Keratinocyte (primary cell): ENCODE measurements around the gene C1orf74. TPM values are rescaled to one million over a fixed set of nuclear protein-coding genes. Genes with fewer than 3 reads are reported as not detected.

Experiments
- DNase-seq: peaks from one replicate; pipeline ENCODE4 v3.0.0-alpha.2; 2011; ENCODE audit warnings: low read depth, missing footprints, low spot score
- FAIRE-seq: peaks from 2 replicates; lab custom pipeline; 2011; peaks lifted over from hg19 to GRCh38; lab: Jason Lieb, UNC
- H2AFZ ChIP-seq: 2 replicates; pipeline ENCODE4 v1.6.0; 2012; ENCODE audit warnings: low read length, control low read depth, inconsistent platforms; ENCODE audit not compliant: control insufficient read depth
- H3K27ac ChIP-seq: 2 replicates; pipeline ENCODE4 v1.5.1; 2011; ENCODE audit warnings: low read length; ENCODE audit not compliant: control insufficient read depth, insufficient read depth
- H3K27me3 ChIP-seq: 3 replicates; pipeline ENCODE4 v1.6.0; 2011; ENCODE audit warnings: low read length; ENCODE audit not compliant: control insufficient read depth, insufficient read depth; ENCODE audit errors: extremely low read depth
- H3K36me3 ChIP-seq, 2 experiments: 2 replicates in 1 of 2; 3 replicates in 1 of 2; pipeline ENCODE4 v1.5.1; 2011; ENCODE audit warnings: low read length in 2 of 2, mild to moderate bottlenecking in 1 of 2; ENCODE audit not compliant: control insufficient read depth in 2 of 2, insufficient read depth in 2 of 2; ENCODE audit errors: extremely low read depth in 1 of 2
- H3K4me1 ChIP-seq: 3 replicates; pipeline ENCODE4 v1.5.1; 2011; ENCODE audit warnings: low read length; ENCODE audit not compliant: control insufficient read depth, insufficient read depth; ENCODE audit errors: extremely low read depth
- H3K4me2 ChIP-seq: 3 replicates; pipeline ENCODE4 v1.6.0; 2011; ENCODE audit warnings: low read depth, low read length; ENCODE audit not compliant: control insufficient read depth, insufficient read depth; ENCODE audit errors: extremely low read depth
- H3K4me3 ChIP-seq, 3 experiments: fragments of 200-600 bp in 1 of 3; sonication (generic) in 1 of 3; 2 replicates in 2 of 3; 3 replicates in 1 of 3; pipeline ENCODE4 v1.5.1; 2011 to 2016; ENCODE audit warnings: low read length in 3 of 3, mild to moderate bottlenecking in 3 of 3, control low read depth in 2 of 3, inconsistent platforms in 1 of 3, low read depth in 1 of 3, mixed read lengths in 1 of 3, mixed run types in 1 of 3, moderate library complexity in 1 of 3; ENCODE audit not compliant: control insufficient read depth in 2 of 3, insufficient read depth in 2 of 3; ENCODE audit errors: extremely low read depth in 1 of 3
- H3K79me2 ChIP-seq: 2 replicates; pipeline ENCODE4 v1.6.0; 2012; ENCODE audit warnings: low read length; ENCODE audit not compliant: control insufficient read depth, insufficient read depth
- H3K9ac ChIP-seq: 3 replicates; pipeline ENCODE4 v1.6.0; 2011; ENCODE audit warnings: low read length; ENCODE audit not compliant: control insufficient read depth, insufficient read depth; ENCODE audit errors: extremely low read depth
- H3K9me1 ChIP-seq: 3 replicates; pipeline ENCODE4 v1.6.0; 2011; ENCODE audit warnings: low read length; ENCODE audit not compliant: control insufficient read depth, insufficient read depth; ENCODE audit errors: extremely low read depth
- H3K9me3 ChIP-seq: 2 replicates; pipeline ENCODE4 v1.5.1; 2012; ENCODE audit warnings: low read depth, low read length; ENCODE audit not compliant: control insufficient read depth
- H4K20me1 ChIP-seq: 3 replicates; pipeline ENCODE4 v1.6.0; 2011; ENCODE audit warnings: low read length; ENCODE audit not compliant: control insufficient read depth, insufficient read depth; ENCODE audit errors: extremely low read depth
- CTCF ChIP-seq, 3 experiments: IDR thresholded peaks in 1 of 3; conservative IDR thresholded peaks in 1 of 3; optimal IDR thresholded peaks in 1 of 3; 2 replicates in 2 of 3; 3 replicates in 1 of 3; pipeline versions ENCODE3 to v1.5.1; 2011; ENCODE audit warnings: low read length in 3 of 3, mild to moderate bottlenecking in 3 of 3, moderate library complexity in 2 of 3, control low read depth in 1 of 3, inconsistent platforms in 1 of 3; ENCODE audit not compliant: insufficient read depth in 2 of 3; ENCODE audit errors: extremely low read depth in 1 of 3
- EZH2 ChIP-seq: IDR thresholded peaks from one replicate; pipeline ENCODE4 v1.6.1; 2012; ENCODE audit warnings: inconsistent platforms, mild to moderate bottlenecking, low read length, moderate library complexity
- dilution Hi-C: fragments of 300-500 bp; cut with MboI; formaldehyde crosslinking; loops from one replicate; pipeline ENCODE4 v1.7.0; 2020; ENCODE audit warnings: low sequenced_read_pairs; ENCODE audit not compliant: extremely low pct_ligation_motif_present
- polyA plus RNA-seq, 5 experiments: library from polyadenylated mRNA; depleted of rRNA in 3 of 5; stranded (reverse) in 3 of 5; stranded (forward) in 1 of 5; unstranded in 1 of 5; fragments of >200 nt; gene quantifications; 1 replicate in 1 of 5; 2 replicates in 3 of 5; 3 replicates in 1 of 5; pipeline versions ENCODE4 v1.2.1 to v1.2.3, GENCODE V29; 2011 to 2012; ENCODE audit warnings: missing spikeins in 2 of 5, low read depth in 1 of 5, low replicate concordance in 1 of 5

The C1orf74 gene
- polyA plus RNA-seq, 1 donor (not counting 4 experiments of a cell fraction or from before 2014, with no cell fraction given), result 58.1 TPM

- FAIRE-seq (no peak), DNase-seq (no peak)
- Histone ChIP-seq H2AFZ (no peak overlapping the region), H4K20me1 (peaks cover 24% of the 10 kb centered on the region), H3K27ac (peak overlapping the region; percentile 9), H3K9me1 (no peaks in the 10 kb centered on the region), H3K36me3 (peaks cover 45 to 60% of the 10 kb centered on the region in 2 experiments), H3K79me2 (peaks cover 32% of the 10 kb centered on the region), H3K4me1 (peaks cover 26% of the 10 kb centered on the region), H3K4me2 (no peak overlapping the region), H3K9ac (no peak overlapping the region), H3K9me3 (no peaks in the 10 kb centered on the region), H3K4me3 (no peak overlapping the region), H3K27me3 (no peaks in the 10 kb centered on the region)
- dilution Hi-C loops, result no loop called here
- TF ChIP-seq EZH2 (no peak), CTCF (optimal IDR thresholded peaks at IDR 0.05 in 1 of 3, IDR thresholded peaks at IDR 0.05 in 1 of 3, conservative IDR thresholded peaks at IDR 0.05 in 1 of 3; ENCODE audit: extremely low read depth in 1 of 3, insufficient read depth in 2 of 3, low read length in 3 of 3) (no peak)
These were observed 1.8 kb upstream of the C1orf74 start for GRCh38 chr1:209786146-209786545.

DNA sequence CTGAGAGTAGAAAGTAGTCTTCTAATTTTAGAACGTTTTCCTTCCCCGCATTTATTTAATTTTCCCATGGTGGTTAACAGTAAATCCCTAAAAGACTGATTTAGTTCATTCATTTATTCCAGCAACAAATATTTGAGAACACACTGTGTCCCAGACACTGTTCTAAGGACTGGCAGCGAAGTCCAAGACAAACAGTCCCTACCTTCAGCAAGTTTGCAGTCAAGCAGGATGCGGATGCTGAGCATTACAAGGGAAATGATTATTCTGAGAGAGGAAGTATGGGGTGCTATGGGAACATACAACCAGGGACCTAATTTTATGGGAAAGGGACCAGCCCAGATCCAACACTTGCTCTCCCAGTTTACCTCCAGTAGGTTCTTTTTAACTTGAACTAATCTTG, 1.2 kb upstream of the C1orf74 start:
- peak overlapping the region; percentile 9 for H3K27ac ChIP-seq
- H2AFZ ChIP-seq, result no peak overlapping the region
- no peak overlapping the region for H3K9ac ChIP-seq
- no peak for DNase-seq
- peaks cover 26% of the 10 kb centered on the region for H3K79me2 ChIP-seq
- H3K9me3 ChIP-seq, result no peaks in the 10 kb centered on the region
- H3K36me3 ChIP-seq, result peaks cover 42 to 54% of the 10 kb centered on the region in 2 experiments
- no peaks in the 10 kb centered on the region for H3K9me1 ChIP-seq
- no peak for TF ChIP-seq CTCF (optimal IDR thresholded peaks at IDR 0.05 in 1 of 3, IDR thresholded peaks at IDR 0.05 in 1 of 3, conservative IDR thresholded peaks at IDR 0.05 in 1 of 3; ENCODE audit: extremely low read depth in 1 of 3, insufficient read depth in 2 of 3, low read length in 3 of 3)
- TF ChIP-seq EZH2, result no peak
- peaks cover 22% of the 10 kb centered on the region for H4K20me1 ChIP-seq
- H3K4me2 ChIP-seq, result no peak overlapping the region
- H3K27me3 ChIP-seq, result no peaks in the 10 kb centered on the region
- no peak overlapping the region for H3K4me3 ChIP-seq
- dilution Hi-C loops, result no loop called here
- FAIRE-seq, result no peak
- H3K4me1 ChIP-seq, result peaks cover 22% of the 10 kb centered on the region
